Effector CD4-positive, alpha-beta T cell (primary cell): ENCODE data around the gene TKTL2.
"Not testable (repeated sequence)": the region's sequence is repeated elsewhere in the genome, so short reads cannot be mapped to it uniquely, and the experiment has no call there.

ENCODE experiments used
- DNase-seq: peaks from one replicate; pipeline ENCODE4 v3.0.0-alpha.2; 2020

The TKTL2 gene

GRCh38 chr4:163447023-163447422 lies 26.5 kb downstream of the TKTL2 start:
- not testable (repeated sequence) for DNase-seq

- DNase-seq: no peak
These were observed 33.5 kb downstream of the TKTL2 start for GRCh38 chr4:163440040-163440439.
